HG02938 (cell line): ENCODE measurements around the gene RPAP3.
A peak's percentile ranks its signal among the peaks of the same experiment; 100 is the strongest.
"Not testable (repeated sequence)": the region's sequence is repeated elsewhere in the genome, so short reads cannot be mapped to it uniquely, and the experiment has no call there.

Source experiments
- ATAC-seq: cut with Tn5 transposase; IDR thresholded peaks from one replicate; pipeline ENCODE4 v1.9.1; 2021; ENCODE audit warnings: mild to moderate bottlenecking, moderate library complexity; ENCODE audit not compliant: unreplicated experiment

Gene RPAP3

DNA sequence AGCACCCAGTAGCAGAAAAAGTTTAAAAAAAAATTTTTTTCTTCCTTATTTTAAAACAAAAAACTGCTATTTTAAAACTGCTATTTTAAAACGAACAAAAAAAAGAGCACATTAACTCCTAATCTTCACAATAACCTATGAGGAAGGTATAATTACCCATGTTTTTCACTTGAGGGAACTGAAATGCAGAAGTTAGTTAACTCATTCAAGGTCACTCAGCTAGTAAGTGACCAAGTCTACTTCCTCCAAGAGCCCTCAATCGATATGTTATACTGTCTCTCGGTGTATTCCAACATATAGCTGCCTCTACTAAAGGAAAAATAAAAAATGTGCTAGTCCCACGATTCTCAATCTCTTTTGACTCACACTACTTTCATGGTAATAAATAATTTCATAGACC is 7.8 kb downstream of the RPAP3 start:
- no peak for ATAC-seq

- ATAC-seq, result no peak
Observed at GRCh38 chr12:47689215-47689614, 16.6 kb downstream of the RPAP3 start.

DNA sequence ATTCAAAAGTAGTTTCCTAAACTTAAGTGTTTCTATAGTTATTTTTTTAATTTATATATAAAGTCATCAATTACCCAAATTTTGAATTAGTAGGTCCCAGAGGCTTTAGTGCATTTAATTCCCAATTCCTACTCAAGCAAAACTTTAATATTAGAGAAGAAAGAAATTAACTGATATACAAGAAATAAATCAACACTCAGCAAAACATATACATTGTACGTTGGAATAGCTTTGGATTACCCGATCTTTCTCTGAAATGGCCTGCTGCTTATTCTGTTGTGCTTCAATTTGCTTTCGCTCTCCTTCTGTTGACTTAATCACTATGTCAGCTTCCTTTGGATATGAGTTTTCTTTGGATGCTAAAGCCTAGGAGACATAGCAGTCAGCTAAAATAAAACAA is 18.2 kb downstream of the RPAP3 start:
- ATAC-seq, result no peak

DNA sequence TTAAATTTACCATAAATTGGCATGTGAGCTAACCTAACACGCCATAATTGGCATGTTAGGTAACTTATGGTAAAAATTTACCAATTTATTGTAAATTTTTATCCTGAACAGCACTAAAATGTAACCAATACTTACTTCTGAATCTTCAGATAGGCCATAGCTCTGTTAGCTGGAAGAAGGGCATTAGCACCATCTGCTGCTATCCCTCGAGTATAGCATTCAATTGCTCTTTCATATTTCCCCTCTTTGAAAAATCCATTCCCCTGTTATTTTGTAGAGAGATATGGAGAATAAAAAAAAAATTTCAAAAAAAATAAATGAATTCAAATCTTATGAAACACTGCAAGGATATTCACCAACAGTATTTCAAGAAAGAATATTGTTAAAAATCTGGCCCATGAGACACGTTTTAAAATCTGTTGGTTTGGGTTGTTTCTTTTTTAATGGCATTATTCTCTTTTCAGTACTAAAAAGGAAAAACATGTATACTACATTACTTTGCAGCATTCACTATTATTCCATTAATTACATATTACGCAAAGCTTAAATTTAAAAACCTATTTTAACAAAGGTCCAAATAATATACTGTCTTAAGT is 19.1 kb downstream of the RPAP3 start:
- no peak for ATAC-seq

DNA sequence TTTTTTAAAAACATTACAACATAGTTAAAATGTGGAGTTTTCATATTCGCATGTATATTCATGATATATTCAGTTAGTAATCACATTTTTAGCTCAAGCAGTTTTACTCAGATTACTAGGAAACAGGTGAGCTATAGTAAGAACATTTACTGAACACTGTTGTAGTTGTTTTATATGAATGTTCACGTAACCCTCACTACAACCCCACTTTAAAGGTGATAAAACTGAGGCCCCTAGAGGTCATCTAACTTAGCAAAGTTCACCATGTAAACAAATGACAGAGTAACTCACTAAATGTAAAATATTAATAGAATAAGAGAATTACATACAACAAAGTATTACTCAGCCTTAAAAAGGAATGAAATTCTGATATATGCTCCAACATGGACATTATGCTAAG is 26.0 kb downstream of the RPAP3 start:
- no peak for ATAC-seq

GRCh38 chr12:47672068-47672467 is 33.8 kb downstream of the RPAP3 start:
- ATAC-seq, result no peak

DNA sequence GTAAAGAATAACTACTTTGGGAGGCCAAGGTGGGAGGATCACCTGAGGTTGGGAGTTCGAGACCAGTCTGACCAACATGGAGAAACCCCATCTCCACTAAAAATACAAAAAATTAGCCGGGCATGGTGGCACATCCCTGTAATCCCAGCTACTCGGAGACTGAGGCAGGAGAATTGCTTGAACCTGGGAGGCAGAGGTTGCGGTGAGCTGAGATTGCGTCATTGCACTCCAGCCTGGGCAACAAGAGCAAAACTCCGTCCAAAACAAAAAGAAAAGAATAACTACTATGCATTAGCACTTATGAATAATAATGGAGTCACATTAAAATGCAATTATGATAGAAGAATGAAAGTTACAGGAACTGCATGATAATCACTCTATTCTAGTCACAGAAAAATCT is 37.9 kb downstream of the RPAP3 start:
- not testable (repeated sequence) for ATAC-seq

DNA sequence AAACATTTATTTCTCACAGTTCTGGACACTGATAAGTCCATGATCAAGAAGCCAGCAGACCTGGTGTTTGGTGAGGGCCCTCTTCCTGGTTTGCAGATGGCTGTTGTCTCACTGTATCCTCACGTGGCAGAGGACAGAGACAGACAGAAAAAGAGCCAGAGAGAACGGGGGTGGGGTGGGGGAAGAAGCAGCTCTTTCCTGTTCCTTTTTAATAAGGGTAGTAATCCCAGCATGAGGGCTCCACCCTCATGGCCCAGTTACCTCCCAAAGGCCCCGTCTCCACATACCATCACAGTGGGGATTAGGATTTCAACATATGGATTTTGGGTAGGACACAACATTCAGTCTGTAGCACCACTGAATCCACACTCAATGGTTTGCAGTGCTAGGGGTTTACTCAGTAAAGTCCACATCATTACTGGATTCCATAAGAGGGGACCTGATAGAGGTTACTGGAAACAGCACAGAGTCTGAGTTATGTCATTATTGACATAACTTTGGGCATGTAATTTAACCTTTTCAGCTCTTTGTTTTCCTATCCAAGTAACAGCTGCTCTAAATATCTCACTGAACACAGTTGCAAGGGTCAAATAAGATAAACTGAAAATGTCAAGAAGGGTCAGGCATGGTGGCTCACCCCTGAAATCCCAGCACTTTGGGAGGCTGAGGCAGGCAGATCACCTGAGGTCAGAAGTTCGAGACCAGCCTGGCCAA is 53.2 kb downstream of the RPAP3 start:
- ATAC-seq, result no peak

GRCh38 chr12:47651368-47652254 is 54.2 kb downstream of the RPAP3 start:
- ATAC-seq, result peak; percentile 70

DNA sequence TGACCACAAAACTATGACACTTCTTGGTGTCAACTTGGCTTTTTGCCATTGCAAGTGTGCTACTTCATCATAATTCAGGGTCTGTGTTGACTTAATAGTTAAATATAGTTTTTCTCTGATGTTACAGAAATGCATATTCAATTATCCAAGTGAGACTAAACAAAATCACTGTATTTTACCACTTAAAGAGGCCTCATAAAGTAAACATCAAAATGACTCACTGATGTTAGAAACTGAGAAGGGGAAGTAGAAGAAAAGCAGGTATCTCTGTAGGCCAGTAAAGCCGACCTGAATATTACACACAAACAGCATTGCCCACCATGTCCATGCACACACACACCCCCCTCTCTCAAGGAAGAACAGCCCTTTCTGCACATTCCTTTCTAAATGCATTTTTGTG is 55.4 kb downstream of the RPAP3 start:
- ATAC-seq, result peak; percentile 62

GRCh38 chr12:47649381-47649780 is 56.4 kb downstream of the RPAP3 start:
- ATAC-seq, result no peak

- no peak for ATAC-seq
Observed at GRCh38 chr12:47648056-47648579, 57.7 kb downstream of the RPAP3 start.

GRCh38 chr12:47642310-47642709 is 63.5 kb downstream of the RPAP3 start:
- ATAC-seq, result not testable (repeated sequence)

- ATAC-seq, result no peak
Observed at GRCh38 chr12:47636908-47637780, 68.7 kb downstream of the RPAP3 start.

GRCh38 chr12:47635770-47636169 is 70.1 kb downstream of the RPAP3 start:
- not testable (repeated sequence) for ATAC-seq

- no peak for ATAC-seq
Observed at GRCh38 chr12:47634127-47634526, 71.7 kb downstream of the RPAP3 start.

DNA sequence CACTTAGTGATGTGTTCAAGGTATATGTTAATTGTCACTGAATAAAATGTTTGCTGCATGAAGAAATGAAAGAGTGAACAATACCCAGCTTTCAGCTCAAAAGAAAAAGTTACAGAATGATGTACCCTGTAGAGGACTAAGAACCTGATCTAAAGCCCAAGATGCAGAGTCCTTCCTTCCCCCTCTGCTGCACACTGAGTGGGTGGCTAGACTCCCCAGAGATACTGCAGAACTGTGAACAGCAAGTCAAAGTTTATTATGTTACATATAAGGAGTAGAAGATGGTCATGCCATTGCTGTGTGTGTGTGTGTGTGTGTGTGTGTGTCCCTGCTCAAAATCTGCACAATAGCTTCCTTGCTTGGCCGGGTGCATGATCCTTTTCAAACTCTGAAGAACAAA is 83.9 kb downstream of the RPAP3 start:
- ATAC-seq, result no peak

- no peak for ATAC-seq
Observed at GRCh38 chr12:47617476-47617875, 88.4 kb downstream of the RPAP3 start.

GRCh38 chr12:47616440-47616839 is 89.4 kb downstream of the RPAP3 start:
- no peak for ATAC-seq

- no peak for ATAC-seq
Observed at GRCh38 chr12:47615711-47616110, 90.1 kb downstream of the RPAP3 start.

GRCh38 chr12:47614521-47614920 is 91.3 kb downstream of the RPAP3 start:
- no peak for ATAC-seq
